GM18951 (cell line): ENCODE results near the gene NUP62CL.
"Not testable (repeated sequence)": the region's sequence is repeated elsewhere in the genome, so short reads cannot be mapped to it uniquely, and the experiment has no call there.

Source experiments
- POLR2A ChIP-seq: IDR thresholded peaks from 4 replicates; pipeline ENCODE4 v1.6.1; 2011; ENCODE audit warnings: mild to moderate bottlenecking; ENCODE audit not compliant: insufficient read length, insufficient read depth; ENCODE audit errors: extremely low read depth
- in situ Hi-C: fragments of 300-500 bp; cut with MboI; formaldehyde crosslinking; loops from one replicate; pipeline ENCODE4 v1.12.0; 2022; ENCODE audit warnings: low sequenced_read_pairs, mixed read lengths, inconsistent platforms; ENCODE audit not compliant: unreplicated experiment

NUP62CL gene, protein sequence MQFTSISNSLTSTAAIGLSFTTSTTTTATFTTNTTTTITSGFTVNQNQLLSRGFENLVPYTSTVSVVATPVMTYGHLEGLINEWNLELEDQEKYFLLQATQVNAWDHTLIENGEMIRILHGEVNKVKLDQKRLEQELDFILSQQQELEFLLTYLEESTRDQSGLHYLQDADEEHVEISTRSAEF

DNA sequence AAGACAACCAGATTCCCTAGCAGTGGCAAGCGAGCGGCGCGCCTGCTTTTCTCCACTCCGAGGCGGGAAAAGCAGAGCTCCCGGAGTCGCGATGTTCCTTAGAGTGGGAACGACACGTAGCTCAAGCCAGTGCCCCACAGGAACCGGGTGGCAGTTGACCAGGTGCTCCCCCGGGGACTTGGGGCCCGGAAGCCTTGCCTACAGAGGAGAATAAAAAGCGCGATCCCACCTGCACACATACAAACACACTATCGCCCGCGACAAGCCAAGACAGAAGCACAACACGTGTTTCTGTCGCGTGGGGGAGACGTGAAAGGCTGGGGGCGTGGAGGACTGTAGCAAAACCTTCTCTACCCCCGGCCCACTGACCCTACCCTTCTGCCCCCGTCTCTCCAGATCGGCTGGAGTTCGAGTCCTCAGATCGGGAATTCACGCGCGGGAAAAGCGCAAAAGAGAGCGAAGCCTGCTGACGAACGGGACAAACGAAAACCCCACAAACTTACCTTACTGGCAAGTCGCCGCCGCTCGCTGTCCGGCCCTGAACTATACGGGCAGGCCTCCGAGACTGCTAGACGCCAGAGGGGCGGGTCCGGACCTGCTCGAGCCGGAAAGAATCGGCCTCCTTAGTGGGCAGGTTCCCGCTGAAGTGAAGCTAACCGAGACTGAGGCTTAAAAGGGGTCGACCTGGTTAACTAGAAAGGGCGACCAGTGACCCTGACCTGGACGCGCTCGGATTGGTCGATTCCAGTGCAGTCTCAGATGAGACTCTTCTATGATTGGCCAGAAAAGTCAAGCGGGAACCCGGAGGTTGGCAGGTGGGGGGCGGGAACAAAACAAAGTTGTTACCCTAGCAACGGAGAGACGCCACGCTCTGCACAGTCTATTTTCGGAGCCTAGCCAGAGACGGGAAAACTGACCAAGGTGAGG lies at the start of gene NUP62CL, which contains the start of gene DNAAF6:
Gene NUP62CL (minus strand): TSS at position 664 of the 927 bp plus-strand sequence. CDS start 31,287 bp downstream, outside the sequence.
Gene DNAAF6 (plus strand): TSS at position 842 of the 927 bp plus-strand sequence. CDS start 6,265 bp downstream, outside the sequence.
- in situ Hi-C loops, result no loop called here
- no peak for TF ChIP-seq POLR2A

DNA sequence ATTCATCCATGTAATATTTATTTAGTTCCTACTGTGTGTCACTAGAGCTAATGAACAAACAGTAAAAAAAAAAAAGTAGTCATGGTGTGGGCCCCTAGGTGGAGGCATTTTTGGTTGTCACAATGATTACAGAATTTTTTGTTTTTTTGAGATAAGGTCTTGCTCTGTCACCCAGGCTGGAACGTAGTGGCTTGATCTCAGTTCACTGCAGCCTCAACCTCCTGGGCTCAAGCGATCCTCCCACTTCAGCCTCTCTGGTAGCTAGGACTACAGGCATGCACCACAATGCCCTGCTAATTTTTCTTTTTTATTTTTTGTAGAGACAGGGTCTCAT lies 22.2 kb upstream of the NUP62CL start:
- in situ Hi-C loops, result no loop called here
- no peak for TF ChIP-seq POLR2A

DNA sequence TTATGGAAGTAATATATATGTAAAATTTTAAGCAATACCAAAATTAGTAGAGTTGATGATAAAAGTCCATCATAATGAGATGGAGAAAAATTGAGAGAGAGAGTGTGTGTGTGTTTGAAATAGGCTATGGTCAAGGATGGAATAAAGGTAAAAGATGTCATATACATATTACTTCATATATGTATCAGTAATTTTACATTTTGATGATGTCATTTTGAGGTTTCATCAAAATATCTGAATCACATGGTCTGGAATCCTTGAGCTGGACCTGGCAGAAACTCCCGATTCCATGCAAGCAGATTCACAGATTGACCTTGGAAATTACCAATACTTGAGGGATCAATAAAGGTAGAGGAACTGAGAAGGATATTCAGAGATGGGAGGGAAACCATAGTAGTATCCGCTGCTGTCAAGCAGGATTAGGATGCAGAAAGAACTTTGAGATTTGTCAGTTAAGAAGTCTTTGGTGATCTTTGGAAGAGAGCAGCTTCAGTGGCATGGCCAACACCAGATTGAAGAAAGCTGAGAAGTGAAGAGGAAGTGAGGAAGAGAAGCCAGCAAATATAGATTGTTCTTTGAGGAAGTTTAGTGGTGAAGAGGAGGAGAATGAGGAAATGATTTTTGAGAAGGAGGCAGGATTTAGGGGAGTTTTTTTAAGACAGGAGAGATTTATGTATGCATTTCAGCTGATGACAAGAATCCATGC lies 21.7 kb upstream of the NUP62CL start:
- no peak for TF ChIP-seq POLR2A
- in situ Hi-C loops, result no loop called here

DNA sequence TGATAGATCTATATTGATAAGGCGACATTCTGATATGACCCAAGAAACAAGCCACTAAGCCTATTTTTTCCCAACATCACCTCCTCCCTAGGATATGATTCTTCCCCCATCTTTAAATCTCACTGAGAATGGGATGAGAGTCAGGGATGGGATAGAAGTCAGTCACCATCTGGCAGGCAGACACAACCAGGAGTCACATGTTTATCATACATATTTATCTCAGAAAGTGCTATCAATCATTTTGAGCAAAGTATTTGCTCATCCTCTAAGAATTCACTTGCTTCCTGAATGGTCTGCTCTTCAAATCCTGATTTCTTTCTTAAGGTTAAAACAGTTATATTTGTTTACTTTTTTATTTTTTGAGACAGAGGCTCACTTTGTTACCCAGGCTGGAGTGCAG lies 20.5 kb upstream of the NUP62CL start:
- in situ Hi-C loops, result no loop called here
- TF ChIP-seq POLR2A, result no peak

DNA sequence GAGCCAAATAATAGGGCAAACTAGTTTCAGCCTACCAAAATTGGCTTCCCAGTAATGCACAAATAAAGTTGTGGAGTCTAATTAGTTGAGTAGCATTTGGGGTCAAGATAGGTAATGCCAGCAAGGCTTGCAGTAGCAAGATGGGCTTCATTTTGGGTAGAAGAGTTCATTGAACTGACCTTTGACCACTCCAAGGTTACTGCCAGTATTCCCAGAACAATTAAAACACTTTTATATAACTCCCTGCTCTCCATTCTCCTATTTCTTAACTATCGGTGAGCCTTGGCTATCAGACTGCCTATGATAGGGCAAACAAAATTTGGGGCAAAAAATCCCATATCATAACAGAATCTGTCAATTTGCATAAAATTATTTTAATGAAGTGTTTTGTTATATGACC lies 7.2 kb upstream of the NUP62CL start:
- in situ Hi-C loops, result no loop called here
- TF ChIP-seq POLR2A, result no peak

DNA sequence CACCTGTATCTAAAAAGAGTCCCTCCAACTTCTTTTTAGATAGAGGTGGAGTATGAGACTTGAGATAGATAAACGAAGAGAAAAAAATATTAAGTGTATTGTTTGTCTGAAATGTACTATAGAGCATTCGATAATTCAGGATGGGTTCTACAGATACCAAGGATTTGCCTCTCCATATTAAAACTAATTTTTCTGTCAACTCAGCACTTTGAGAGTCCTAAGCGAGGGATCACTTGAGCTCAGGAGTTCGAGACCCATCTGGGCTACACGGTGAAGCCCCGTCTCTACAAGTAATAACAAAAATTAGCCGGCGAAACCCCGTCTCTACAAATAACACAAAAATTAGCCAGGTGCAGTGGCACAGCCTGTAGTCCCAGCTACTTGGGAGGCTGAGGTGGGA lies 1.7 kb upstream of the NUP62CL start:
- in situ Hi-C loops, result no loop called here
- no peak for TF ChIP-seq POLR2A

DNA sequence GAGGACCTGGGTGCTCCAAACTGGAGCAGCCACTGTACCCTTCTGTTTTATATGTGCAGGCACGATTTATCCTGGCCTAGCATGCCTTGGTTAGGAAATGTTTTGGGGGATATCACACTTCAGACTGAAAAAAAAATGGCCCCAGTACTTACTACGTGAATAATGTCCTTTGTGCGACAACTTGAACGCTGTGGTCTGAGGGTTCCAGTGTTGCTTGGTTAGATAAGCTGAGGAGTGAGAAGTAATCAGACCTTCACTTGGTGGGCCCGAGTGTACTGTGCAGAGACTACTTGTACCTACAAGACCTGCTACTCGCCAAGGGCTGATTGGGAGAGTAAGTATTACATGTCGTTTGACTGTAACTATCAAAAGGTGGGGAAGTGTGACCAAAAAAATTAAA lies 856 bp upstream of the NUP62CL start:
- in situ Hi-C loops, result no loop called here
- no peak for TF ChIP-seq POLR2A

DNA sequence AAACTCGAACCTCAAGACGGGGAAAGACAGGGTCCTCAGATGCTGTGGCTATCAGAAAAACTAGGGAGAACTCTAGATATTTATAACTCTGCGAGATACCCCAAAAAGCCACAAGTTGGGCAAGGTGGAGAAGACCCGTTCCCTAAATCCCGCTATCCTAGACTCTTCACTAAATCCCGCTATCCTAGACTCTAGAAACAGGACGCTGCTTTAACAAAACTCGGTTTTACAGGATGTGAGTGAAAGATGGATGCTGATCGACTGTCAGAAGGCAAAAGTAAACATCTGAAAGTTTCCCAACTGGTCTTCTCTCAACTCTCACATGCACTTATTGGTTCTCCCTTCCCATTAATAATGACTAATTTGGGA lies 448 bp upstream of the NUP62CL start:
- no peak for TF ChIP-seq POLR2A
- in situ Hi-C loops, result no loop called here

DNA sequence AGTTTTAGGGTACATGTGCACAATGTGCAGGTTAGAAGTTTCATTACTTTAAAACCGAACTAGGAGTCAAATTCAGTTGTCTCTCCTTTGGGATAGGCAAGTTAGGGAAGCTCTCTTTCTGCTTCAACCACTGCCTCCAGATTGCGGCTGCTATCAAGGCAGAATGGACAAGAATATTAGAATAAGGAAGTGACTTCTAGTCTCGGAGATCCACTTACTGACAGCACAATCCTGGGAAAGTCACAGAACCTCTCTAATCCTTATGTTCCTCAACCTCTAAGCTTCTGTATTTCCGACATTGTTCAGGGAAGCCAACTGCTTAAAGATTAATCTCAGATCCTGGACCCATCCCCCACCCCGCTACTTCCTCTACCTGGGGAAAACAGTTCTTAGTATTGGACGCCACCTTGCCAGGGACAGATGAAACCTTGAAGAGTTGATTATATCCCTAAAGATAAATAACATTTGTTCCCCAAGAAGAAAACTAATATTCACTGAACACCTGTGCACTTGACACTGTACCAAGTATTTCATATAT lies 2.1 kb downstream of the NUP62CL start:
- TF ChIP-seq POLR2A, result no peak
- in situ Hi-C loops, result no loop called here

DNA sequence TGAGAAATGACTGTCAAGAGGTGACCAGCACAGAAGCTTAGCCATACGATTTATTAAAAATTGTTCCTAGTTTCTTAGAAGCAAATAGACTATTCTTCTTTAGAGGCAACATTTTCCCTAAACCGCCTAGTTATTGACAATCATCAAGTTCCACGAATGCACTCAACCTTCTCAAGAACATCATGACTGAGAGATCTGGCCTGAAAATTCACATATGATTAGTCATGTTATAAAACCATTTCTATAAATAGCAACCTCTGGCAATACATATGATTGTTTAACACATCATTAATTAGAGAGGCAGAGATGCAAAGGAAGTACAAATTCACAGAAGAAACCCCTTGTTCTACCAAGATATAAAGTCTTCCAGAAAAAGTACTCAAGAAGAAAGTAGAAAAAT lies 6.7 kb downstream of the NUP62CL start:
- in situ Hi-C loops, result no loop called here
- no peak for TF ChIP-seq POLR2A

DNA sequence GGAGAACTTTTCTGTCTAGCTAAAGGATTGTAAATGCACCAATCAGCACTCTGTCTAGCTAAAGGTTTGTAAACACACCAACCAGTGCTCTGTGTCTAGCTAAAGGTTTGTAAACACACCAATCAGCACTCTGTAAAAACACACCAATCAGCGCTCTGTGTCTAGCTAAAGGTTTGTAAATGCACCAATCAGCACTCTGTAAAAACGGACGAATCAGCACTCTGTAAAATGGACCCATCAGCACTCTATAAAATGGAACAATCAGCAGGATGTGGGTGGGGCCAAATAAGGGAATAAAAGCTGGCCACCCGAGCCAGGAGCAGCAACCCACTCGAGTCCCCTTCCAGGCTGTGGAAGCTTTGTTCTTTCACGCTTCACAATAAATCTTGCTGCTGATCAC lies 8.2 kb downstream of the NUP62CL start:
- in situ Hi-C loops, result not testable (repeated sequence)

DNA sequence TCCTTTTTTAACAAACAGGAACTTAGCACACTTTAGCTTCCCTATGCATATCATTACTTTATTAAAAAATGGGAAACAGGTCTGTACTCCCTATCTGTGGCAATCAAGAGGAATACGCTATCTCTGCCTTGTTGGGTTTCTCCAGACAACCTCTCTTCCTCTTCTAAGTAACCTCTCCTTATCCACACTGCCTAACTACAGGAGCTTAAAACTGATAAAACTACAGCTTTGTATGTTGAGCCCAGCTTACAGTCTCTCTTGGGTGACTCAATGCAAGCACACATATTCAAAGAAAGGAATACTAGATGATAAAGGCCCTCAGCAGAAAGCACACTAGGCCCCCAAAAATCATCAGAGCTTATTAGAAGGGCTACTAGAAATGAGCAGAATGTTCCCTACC lies 8.9 kb downstream of the NUP62CL start:
- in situ Hi-C loops, result no loop called here
- no peak for TF ChIP-seq POLR2A

DNA sequence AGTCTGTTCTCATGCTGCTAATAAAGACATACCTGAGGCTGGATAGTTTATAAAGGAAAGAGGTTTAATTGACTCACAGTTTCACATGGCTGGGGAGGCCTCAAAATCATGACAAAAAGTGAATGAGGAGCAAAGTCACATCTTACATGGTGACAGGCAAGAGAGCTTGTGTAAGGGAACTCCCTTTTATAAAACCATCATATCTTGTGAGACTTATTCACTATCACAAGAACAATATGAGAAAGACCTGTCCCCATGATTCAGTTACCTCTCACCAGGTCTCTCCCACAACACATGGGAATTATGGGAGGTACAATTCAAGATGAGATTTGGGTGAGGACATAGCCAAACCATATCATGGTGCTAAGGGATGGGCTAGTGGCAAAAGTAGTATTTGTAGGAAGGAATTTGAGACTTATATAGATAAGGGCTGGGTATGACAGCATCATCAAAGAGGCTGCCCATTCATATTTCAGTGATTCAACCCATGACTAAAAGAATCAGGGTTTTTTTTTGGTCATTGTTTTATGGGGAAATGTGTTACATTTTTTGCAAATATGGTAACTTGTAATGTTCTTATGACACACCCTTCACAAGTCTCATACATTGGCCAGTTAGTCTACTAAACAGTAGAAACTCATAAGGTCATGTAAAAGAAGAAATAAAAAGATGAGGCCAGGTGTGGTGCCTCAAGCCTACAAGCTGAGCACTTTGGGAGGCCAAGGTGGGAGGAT lies 34.7 kb downstream of the NUP62CL start:
- in situ Hi-C loops, result no loop called here
- TF ChIP-seq POLR2A, result no peak
